Spleen (tissue), 11 donors: ENCODE results near the gene CALHM4. TPM values are rescaled to one million over a fixed set of nuclear protein-coding genes. Genes with fewer than 3 reads are reported as not detected.
"Not testable (repeated sequence)": the region's sequence is repeated elsewhere in the genome, so short reads cannot be mapped to it uniquely, and the experiment has no call there.

Experiments
- DNase-seq: peaks from one replicate; pipeline ENCODE4 v3.0.0-alpha.2; 2020
- H3K27ac ChIP-seq, 8 donors: fragments of 200-600 bp; sonication (generic) in 7 of 8; 1 replicate in 4 of 8; 2 replicates in 4 of 8; pipeline versions ENCODE4 v1.5.0 to v1.8.0; 2016 to 2021; ENCODE audit warnings: inconsistent platforms in 4 of 8, mild to moderate bottlenecking in 4 of 8, moderate library complexity in 1 of 8
- H3K27me3 ChIP-seq, 7 donors: fragments of 200-600 bp; sonication (generic) in 6 of 7; replicated peaks in 1 of 7; 1 replicate in 4 of 7; 2 replicates in 3 of 7; pipeline versions ENCODE4 v1.5.0 to v1.8.0; 2016 to 2021; ENCODE audit warnings: inconsistent platforms in 3 of 7, mild to moderate bottlenecking in 1 of 7
- H3K36me3 ChIP-seq, 6 donors: fragments of 200-600 bp; sonication (generic) in 5 of 6; 1 replicate in 4 of 6; 2 replicates in 2 of 6; pipeline versions ENCODE4 v1.5.0 to v1.8.0; 2016 to 2021; ENCODE audit warnings: inconsistent platforms in 2 of 6
- H3K4me1 ChIP-seq, 6 donors: fragments of 200-600 bp; sonication (generic) in 5 of 6; 1 replicate in 3 of 6; 2 replicates in 3 of 6; pipeline versions ENCODE4 v1.5.0 to v1.8.0; 2016 to 2021; ENCODE audit warnings: inconsistent platforms in 3 of 6
- H3K4me3 ChIP-seq, 8 donors: fragments of 200-600 bp; sonication (generic) in 7 of 8; 1 replicate in 4 of 8; 2 replicates in 4 of 8; pipeline versions ENCODE4 v1.5.0 to v1.8.0; 2016 to 2021; ENCODE audit warnings: inconsistent platforms in 4 of 8, mild to moderate bottlenecking in 4 of 8, moderate library complexity in 2 of 8
- H3K9me3 ChIP-seq, 8 donors: fragments of 200-600 bp; sonication (generic) in 7 of 8; 1 replicate in 4 of 8; 2 replicates in 4 of 8; pipeline versions ENCODE4 v1.5.0 to v1.8.0; 2016 to 2021; ENCODE audit warnings: inconsistent platforms in 4 of 8
- POLR2A ChIP-seq, 3 donors: fragments of 450-650 bp; IDR thresholded peaks; one replicate each; pipeline ENCODE4 v1.5.1; 2017; ENCODE audit warnings: antibody characterized with exemption in 3 of 3, mild to moderate bottlenecking in 1 of 3
- POLR2AphosphoS5 ChIP-seq, 3 donors: sonication (generic); formaldehyde crosslinking; IDR thresholded peaks; one replicate each; pipeline ENCODE4 v1.5.1; 2017; ENCODE audit warnings: antibody characterized with exemption in 3 of 3
- whole genome bisulfite sequencing, 5 donors: extraction: QIAGEN DNeasy Blood & Tissue Kit in 3 of 5; methylation state at CpG; one replicate each; pipeline versions ENCODE4 v1.1.5 to v1.1.7; 2013 to 2018; 5-methylcytosine and 5-hydroxymethylcytosine counted together
- intact Hi-C: fragments of 100-400 bp; cut with DNase I; formaldehyde crosslinking; loops from one replicate; pipeline ENCODE4 v1.15.0; 2023; ENCODE audit warnings: low total_unique reads
- polyA plus RNA-seq, 3 donors: library from polyadenylated mRNA; stranded (reverse); fragments of 200-250 nt; gene quantifications; one replicate each; pipeline ENCODE4 v1.2.1, GENCODE V29; 2013
- total RNA-seq, 7 donors: library from RNA; depleted of rRNA in 3 of 7; stranded (reverse); fragments of >200 nt in 3 of 7; fragmentation: NEBNext Ultra II Directional in 4 of 7; extraction: Animal tissue kit (Norgen Biotek cat#: 25700) in 4 of 7; gene quantifications; one replicate each; pipeline versions ENCODE4 v1.1.0 to v1.2.1, GENCODE V29; 2016 to 2021
- TF ChIP-seq, protein P1 (sequence below), 11 experiments: fragments of 200-600 bp in 7 of 11; fragments of 450-650 bp in 4 of 11; sonication (generic) in 4 of 11; IDR thresholded peaks in 8 of 11; conservative IDR thresholded peaks in 3 of 11; 1 replicate in 7 of 11; 2 replicates in 4 of 11; pipeline versions ENCODE4 v1.4.0 to v1.8.0; 2016 to 2021; ENCODE audit warnings: antibody characterized with exemption in 11 of 11, inconsistent platforms in 4 of 11, mild to moderate bottlenecking in 1 of 11
- donor health status: healthy with polysubstance abuse.
- donor health status: DM: no; HTN: no; CAD: no; lungs with moderate emphysema.
- donor health status: DM: no; HTN: no; CAD: no.
- donor health status: Bipolar disorder and iron deficiency.
- donor health status: healthy.
- donor health status: DM: no; HTN: no; CAD: no.
- donor health status: DM: yes; HTN: yes; CAD: no.

The CALHM4 gene
- total and polyA plus RNA-seq, 10 donors = not detected

- no peak overlapping the region for H3K4me3 ChIP-seq
- no peaks in the 10 kb centered on the region for H3K9me3 ChIP-seq
- no peak overlapping the region for H3K27ac ChIP-seq
- no peak for TF ChIP-seq POLR2A (IDR thresholded peaks at IDR 0.05)
- TF ChIP-seq POLR2AphosphoS5 (IDR thresholded peaks at IDR 0.05) = no peak
- TF ChIP-seq, protein P1, sequence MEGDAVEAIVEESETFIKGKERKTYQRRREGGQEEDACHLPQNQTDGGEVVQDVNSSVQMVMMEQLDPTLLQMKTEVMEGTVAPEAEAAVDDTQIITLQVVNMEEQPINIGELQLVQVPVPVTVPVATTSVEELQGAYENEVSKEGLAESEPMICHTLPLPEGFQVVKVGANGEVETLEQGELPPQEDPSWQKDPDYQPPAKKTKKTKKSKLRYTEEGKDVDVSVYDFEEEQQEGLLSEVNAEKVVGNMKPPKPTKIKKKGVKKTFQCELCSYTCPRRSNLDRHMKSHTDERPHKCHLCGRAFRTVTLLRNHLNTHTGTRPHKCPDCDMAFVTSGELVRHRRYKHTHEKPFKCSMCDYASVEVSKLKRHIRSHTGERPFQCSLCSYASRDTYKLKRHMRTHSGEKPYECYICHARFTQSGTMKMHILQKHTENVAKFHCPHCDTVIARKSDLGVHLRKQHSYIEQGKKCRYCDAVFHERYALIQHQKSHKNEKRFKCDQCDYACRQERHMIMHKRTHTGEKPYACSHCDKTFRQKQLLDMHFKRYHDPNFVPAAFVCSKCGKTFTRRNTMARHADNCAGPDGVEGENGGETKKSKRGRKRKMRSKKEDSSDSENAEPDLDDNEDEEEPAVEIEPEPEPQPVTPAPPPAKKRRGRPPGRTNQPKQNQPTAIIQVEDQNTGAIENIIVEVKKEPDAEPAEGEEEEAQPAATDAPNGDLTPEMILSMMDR (IDR thresholded peaks at IDR 0.05 in 8 of 11, conservative IDR thresholded peaks at IDR 0.05 in 3 of 11) = no peak
- WGBS, 5 donors = 95 to 99% (median 97%) methylated on average over 2 of the region's 2 CpGs
- H3K4me1 ChIP-seq = no peaks in the 10 kb centered on the region
- no peaks in the 10 kb centered on the region for H3K27me3 ChIP-seq
- intact Hi-C loops = no loop called here
- DNase-seq = no peak
- H3K36me3 ChIP-seq = peaks cover 0 to 95% (median 52%) of the 10 kb centered on the region in 6 donors
Observed at GRCh38 chr6:116586738-116587137, 33.2 kb downstream of the CALHM4 start.

DNA sequence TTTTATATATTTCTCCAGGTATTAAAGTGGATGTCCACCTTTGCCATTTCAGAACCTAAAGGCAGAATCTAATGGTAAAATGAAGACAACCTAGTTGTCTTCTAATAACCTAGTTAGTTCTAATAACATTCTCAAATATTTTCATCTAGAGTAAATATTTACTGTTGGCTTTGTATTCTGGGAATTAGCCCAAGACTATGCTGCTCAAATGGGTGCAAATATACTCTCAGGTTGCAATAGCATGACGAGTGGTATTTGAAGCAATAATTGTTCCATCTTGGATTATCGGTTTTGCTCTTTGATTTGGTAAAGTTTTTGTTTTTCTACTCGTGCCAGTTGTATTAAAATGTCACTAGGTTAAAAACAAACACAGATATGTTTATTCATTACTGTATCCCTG, 41.7 kb downstream of the CALHM4 start:
- TF ChIP-seq POLR2A (IDR thresholded peaks at IDR 0.05) (no peak), POLR2AphosphoS5 (IDR thresholded peaks at IDR 0.05) (no peak)
- TF ChIP-seq, protein P1 (IDR thresholded peaks at IDR 0.05 in 8 of 11, conservative IDR thresholded peaks at IDR 0.05 in 3 of 11) = no peak
- Histone ChIP-seq H3K4me3 (no peak overlapping the region), H3K9me3 (no peaks in the 10 kb centered on the region), H3K27me3 (no peaks in the 10 kb centered on the region), H3K27ac (no peak overlapping the region), H3K36me3 (peaks cover 0 to 77% (median 48%) of the 10 kb centered on the region in 6 donors), H3K4me1 (no peaks in the 10 kb centered on the region)
- intact Hi-C loops = no loop called here
- WGBS, 5 donors = 92 to 99% (median 97%) methylated on average over 3 of the region's 3 CpGs
- DNase-seq = no peak

GRCh38 chr6:116596815-116597214, 43.3 kb downstream of the CALHM4 start:
- intact Hi-C loops = no loop called here
- TF ChIP-seq POLR2A (IDR thresholded peaks at IDR 0.05) = no peak
- TF ChIP-seq POLR2AphosphoS5 (IDR thresholded peaks at IDR 0.05) = no peak
- TF ChIP-seq, protein P1 (IDR thresholded peaks at IDR 0.05 in 8 of 11, conservative IDR thresholded peaks at IDR 0.05 in 3 of 11) = no peak
- Histone ChIP-seq H3K4me3 (no peak overlapping the region), H3K27me3 (no peaks in the 10 kb centered on the region), H3K36me3 (peaks cover 0 to 72% (median 36%) of the 10 kb centered on the region in 6 donors), H3K9me3 (no peaks in the 10 kb centered on the region), H3K4me1 (no peaks in the 10 kb centered on the region), H3K27ac (no peak overlapping the region)
- no peak for DNase-seq
- WGBS, 5 donors = 85 to 92% (median 91%) methylated on average over 4 of the region's 4 CpGs

DNA sequence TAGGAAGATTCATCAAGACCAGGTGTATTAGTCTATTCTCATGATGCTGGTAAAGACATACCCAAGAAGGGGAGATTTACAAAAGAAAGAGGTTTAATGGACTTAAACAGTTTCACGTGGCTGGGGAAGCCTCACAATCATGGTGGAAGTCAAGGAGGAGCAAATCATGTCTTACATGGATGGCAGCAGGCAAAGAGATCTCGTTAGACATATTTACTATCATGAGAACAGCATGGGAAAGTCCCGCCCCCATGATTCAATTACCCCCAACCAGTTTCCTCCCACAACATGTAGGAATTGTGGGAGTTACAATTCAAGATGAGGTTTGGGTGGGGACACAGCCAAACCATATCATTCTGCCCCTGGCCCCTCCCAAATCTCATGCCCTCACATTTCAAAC, 50.4 kb downstream of the CALHM4 start:
- H3K27ac ChIP-seq, H3K27me3 ChIP-seq, intact Hi-C loops, H3K4me1 ChIP-seq, H3K4me3 ChIP-seq, DNase-seq: not testable (repeated sequence)
- WGBS, 5 donors = 88 to 97% (median 95%) methylated on average over 3 of the region's 3 CpGs
- Histone ChIP-seq H3K9me3 (peaks cover 0 to 26% (median 4%) of the 10 kb centered on the region in 8 donors), H3K36me3 (peaks cover 0 to 32% (median 7%) of the 10 kb centered on the region in 6 donors)

DNA sequence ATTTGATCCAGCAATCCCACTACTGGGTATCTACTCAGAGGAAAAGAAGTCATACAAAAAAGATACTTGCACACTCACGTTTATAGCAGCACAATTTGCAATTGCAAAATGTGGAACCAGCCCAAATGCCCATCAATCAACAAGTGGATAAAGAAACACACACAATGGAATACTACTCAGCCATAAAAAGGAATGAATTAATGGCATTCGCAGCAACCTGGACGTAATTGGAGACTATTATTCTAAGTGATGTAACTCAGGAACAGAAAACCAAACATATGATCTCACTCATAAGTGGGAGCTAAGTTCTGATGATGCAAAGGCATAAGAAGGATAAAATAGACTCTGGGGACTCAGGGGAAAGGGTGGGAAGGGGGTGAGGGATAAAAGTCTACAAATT, 51.3 kb downstream of the CALHM4 start:
- intact Hi-C loops, H3K4me1 ChIP-seq, DNase-seq, H3K27ac ChIP-seq, H3K4me3 ChIP-seq, H3K27me3 ChIP-seq: not testable (repeated sequence)
- WGBS, 5 donors = 92 to 98% (median 97%) methylated on average over 3 of the region's 3 CpGs
- Histone ChIP-seq H3K36me3 (peaks cover 0 to 32% (median 7%) of the 10 kb centered on the region in 6 donors), H3K9me3 (peaks cover 0 to 26% (median 4%) of the 10 kb centered on the region in 8 donors)
